GM08714 (cell line): ENCODE measurements around the gene SLC36A2.
"Not testable (repeated sequence)": the region's sequence is repeated elsewhere in the genome, so short reads cannot be mapped to it uniquely, and the experiment has no call there.

Experiments used
- H3K4me3 ChIP-seq: fragments of 200-500 bp; sonication (Bioruptor generic); 2 replicates; pipeline ENCODE4 v1.5.1; 2014; ENCODE audit warnings: mild to moderate bottlenecking, low read length, inconsistent platforms
- ZNF274 ChIP-seq: IDR thresholded peaks from 2 replicates; pipeline ENCODE4 v1.6.1; 2012; ENCODE audit warnings: mild to moderate bottlenecking, low read depth, low read length

The SLC36A2 gene

DNA sequence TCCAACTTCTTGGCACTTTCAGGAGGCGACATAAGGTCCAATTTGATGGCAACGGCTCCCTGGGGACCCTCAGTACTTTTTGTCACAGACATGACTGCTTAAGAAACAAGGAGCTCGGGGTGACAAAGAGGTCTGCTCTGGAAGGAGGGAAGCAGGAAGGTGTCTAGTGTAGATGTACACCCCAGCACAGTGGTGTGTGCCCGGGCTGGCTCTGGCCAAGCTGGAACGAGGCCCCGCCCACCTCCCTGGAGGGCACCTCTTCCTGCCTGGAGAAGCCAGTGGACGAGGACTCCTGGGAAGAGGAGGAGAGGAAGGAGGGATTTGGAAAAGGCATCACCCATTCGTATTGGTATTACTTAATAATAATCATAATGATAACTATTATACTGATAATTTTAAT lies at the start of gene SLC36A2:
SLC36A2 (minus strand) TSS at position 191 of the 400 bp plus-strand sequence; CDS start at position 92, 99 bp downstream.
- no peak for TF ChIP-seq ZNF274
- no peak within 1 kb of the TSS for H3K4me3 ChIP-seq

DNA sequence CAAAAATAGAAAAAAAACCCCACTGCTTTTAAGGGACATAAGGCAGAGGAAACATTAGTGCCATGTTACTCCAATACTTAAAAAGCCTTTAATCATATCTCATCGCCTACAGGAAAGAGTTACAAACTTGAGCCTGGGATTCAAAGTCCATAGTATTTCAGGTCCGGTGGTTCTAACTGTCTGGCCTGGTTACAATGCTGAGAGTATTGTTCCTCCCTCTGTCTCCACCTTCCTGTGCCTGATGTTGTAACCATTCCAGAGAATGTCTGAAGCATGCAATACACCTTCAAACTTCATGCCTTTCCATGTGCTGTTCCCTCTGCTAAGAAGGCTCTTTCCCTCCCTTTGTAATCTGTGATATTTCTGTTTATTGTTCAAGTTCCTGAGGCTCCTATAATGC lies 41.6 kb upstream of the SLC36A2 start:
- TF ChIP-seq ZNF274, result no peak
- H3K4me3 ChIP-seq, result no peak overlapping the region

DNA sequence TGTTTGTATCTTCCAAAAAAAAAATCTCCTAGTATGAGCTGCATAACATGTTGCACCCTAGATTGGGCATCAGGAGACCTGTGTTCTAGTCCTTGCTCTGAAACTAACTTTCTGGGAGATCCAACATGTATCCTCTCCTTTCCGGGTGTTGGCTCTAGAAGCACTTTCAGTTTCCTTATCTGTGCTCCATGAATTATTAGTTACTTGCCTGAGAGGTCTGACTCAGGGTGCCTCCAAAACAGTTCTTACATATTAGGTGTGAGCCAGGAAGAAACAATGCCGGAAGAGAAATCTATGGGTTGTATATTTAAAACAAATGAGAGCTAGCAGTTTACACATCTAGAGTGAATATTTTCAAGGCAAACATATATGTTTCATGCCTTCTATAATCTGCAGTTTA lies 36.7 kb upstream of the SLC36A2 start:
- no peak overlapping the region for H3K4me3 ChIP-seq
- no peak for TF ChIP-seq ZNF274

DNA sequence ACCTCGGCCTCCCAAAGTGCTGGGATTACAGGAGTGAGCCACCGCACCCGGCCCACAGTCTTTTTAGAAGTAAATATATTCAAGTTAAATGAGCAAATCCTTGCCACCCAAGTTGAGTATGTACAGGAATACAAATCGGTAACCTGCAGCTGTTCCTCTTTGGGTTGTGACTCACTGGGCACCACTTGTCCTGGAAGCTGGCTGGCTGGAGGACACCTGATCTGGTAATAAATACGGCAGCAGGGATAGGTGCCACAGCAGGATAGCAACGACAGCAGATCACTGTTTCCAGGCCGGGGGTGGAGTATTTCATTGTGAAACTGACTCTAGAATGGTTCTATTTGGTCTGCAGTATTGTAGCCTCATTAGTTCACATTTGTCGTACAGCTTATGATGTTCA lies 35.7 kb upstream of the SLC36A2 start:
- no peak overlapping the region for H3K4me3 ChIP-seq
- TF ChIP-seq ZNF274, result no peak

DNA sequence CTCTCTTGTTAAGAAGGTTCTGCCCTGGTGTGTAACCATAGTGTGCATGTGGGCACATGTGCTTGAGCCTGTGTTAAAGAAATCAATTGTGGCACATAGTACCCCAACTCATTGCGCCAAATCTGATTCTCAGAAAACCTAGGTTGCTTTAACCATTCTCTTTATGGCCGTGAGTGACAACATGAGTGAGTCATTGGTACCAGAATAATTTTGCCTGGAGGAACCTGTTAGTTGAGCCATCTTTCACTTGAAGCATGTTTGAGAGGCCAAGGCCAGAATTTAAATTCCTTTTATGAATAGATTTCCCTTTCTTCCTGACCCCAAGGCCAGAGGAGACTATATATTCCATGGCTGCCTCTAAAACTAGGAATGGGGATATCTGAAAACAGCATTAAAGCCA lies 35.2 kb upstream of the SLC36A2 start:
- TF ChIP-seq ZNF274, result no peak
- no peak overlapping the region for H3K4me3 ChIP-seq

DNA sequence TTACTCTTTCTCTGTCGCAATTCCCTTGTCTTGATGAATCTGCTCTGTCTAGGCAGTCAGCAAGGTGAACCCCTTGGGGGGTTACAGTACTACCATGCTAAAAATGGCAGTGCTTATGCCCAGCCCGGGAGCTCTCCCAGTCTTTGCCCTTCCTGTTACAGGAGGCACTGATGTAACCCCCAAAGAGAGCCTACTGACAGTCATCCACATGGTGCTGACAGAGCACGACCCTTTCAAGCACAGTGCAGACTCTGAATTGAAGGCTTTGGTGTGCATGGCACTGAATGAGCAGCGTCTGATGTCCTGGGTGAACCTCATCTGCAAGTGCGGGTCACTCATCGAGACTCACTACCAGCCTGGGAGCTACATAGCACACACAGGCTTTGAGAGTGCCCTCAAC lies 34.5 kb upstream of the SLC36A2 start:
- no peak overlapping the region for H3K4me3 ChIP-seq

DNA sequence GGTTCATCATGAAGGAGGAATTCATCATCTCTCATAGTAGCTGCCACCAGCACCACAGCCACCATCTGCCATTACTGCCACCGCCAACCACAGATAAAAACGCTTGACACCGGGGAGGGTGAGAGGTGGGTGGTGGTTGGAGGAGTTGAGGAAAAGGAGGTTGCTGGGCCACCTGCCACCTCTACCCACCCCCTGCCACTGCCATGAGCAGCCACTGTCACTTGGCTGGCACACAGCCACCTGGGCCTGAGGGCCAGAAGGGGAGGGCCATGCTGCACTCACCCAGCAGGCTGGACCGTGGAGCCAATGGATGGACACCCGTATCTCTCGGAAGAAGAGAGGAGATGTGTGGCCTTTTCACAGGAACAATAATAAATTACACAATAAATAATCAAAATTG lies 31.3 kb upstream of the SLC36A2 start:
- H3K4me3 ChIP-seq, result no peak overlapping the region
- no peak for TF ChIP-seq ZNF274

More for the DNA sequence above, 34.5 kb upstream of the SLC36A2 start:
- no peak for TF ChIP-seq ZNF274

DNA sequence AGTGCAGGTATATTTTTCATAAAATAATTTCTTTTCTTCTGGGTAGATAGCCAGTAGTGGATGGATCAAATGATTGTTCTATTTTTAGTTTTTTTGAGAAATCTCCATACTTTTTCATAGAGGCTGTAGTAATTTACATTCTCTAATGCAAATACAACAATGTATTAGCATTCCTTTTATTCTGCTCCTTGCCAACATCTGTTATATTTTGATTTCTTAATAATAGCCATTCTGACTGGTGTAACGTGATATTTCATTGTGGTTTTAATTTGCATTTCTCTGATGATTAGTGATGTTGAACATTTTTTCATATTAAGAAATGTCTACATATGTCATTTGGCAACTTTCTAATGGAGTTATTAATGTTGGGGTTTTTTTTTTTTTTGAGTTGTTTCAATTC lies 27.2 kb upstream of the SLC36A2 start:
- TF ChIP-seq ZNF274, result no peak
- H3K4me3 ChIP-seq, result no peak overlapping the region

DNA sequence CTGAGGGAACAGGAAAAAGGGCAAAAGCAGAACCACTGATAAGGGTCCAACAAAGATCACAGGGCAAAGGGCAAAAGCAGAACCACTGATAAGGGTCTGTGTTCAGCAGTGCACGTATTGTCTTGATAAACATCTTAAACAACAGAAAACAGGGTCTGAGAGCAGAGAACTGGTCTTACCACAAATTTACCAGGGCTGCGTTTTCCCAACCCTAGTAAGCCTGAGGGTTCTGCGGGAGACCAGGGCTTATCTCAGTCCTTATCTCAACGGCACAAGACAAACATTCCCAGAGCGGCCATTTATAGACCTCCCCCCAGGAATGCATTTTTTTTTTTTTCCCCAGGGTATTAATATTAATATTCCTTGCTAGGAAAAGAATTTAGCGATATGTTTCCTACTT lies 19.7 kb upstream of the SLC36A2 start:
- H3K4me3 ChIP-seq, result not testable (repeated sequence)

DNA sequence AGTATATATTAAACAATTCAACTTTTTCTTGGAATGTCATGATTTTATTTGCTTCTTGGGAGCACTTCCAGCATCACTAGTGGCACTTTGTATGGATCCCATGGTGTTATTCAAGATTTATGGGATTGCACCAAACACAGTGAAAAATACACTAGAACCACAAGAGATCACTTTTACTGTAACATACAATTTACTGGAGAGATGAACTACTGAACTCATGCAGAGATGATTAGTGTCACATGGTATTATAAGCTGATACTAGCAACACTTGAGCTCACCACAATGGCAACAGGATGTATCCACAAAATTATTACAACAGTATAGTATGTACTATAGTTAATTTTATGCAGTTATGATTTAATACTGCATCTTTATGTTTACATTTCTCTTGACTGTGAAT lies 16.3 kb upstream of the SLC36A2 start:
- no peak overlapping the region for H3K4me3 ChIP-seq
- no peak for TF ChIP-seq ZNF274

DNA sequence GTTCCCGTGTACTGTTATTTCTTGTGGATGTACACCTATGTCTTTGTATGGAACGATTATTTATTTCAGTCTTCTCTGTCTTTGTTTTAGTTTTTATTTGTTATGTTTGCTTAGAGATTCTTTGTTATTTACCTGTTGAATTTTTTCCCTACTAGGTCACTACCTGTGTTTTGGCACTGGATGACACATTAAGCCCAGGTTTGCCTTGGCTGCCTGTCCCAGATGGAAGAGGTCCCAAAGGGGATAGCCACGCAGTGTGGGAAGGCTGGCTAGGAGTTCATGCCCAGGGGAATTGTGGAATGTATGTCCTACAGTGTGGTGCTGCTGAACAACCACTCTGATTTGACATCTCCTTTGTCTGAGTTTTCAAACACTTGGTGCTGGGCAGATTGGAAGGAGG lies 15.6 kb upstream of the SLC36A2 start:
- TF ChIP-seq ZNF274, result no peak

DNA sequence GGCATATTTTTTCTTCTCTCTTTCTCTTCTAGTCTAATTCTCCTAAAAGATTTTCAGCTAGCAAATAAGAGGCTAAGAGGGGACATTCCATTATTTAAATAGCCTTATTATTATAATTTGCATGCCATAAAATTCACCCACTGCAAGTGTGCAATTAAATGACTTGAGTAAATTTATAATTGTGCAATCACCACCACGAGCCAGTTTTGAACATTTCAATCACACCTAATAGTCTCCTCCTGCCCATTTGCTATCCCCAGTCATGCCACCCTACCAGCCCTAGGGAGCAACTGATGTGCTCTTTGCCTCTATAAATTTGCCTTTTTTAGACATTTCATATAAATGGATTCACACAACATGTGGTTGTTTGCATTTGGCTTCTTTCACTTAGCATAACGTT lies 12.0 kb upstream of the SLC36A2 start:
- H3K4me3 ChIP-seq, result no peak overlapping the region
- TF ChIP-seq ZNF274, result no peak

More for the DNA sequence above, 15.6 kb upstream of the SLC36A2 start:
- no peak overlapping the region for H3K4me3 ChIP-seq

DNA sequence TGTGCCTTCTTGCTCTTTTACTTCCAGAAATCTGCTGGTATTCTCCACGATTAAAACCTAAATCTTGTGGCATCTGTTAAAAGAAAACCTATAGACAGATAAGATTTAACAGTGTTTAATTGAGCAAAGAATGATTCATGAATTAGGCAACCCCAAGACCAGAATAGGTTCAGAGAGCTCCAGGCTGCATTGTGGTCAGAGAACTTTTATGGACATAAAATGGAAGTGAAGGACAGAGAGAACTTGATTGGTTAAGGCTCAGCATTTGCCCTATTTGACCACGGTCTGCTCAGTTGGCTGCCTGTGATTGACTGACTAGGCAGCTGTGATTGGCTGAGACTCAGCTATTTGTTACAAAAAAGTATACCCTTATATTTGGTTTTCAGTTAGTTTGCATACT lies 10.4 kb upstream of the SLC36A2 start:
- no peak overlapping the region for H3K4me3 ChIP-seq
- no peak for TF ChIP-seq ZNF274

DNA sequence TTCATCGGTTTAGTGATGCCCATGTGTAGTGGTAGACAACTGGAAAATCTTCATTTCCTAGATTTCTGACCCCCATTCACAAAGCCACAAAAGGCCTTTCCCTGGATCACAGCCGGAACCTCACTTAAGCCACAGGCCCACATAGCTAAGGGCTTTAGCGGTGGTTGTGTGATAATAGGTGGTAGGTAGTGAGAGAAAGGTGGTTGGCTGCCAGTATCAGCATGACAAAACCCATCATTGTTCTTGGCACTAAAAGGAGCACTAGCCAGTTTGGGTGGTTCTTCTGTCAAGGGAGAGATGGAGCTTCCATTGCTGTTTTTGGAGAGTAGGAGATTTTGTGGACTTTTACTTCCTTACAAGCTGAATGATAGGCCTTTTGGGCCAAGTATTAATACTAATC lies 9.7 kb upstream of the SLC36A2 start:
- TF ChIP-seq ZNF274, result no peak
- no peak overlapping the region for H3K4me3 ChIP-seq

DNA sequence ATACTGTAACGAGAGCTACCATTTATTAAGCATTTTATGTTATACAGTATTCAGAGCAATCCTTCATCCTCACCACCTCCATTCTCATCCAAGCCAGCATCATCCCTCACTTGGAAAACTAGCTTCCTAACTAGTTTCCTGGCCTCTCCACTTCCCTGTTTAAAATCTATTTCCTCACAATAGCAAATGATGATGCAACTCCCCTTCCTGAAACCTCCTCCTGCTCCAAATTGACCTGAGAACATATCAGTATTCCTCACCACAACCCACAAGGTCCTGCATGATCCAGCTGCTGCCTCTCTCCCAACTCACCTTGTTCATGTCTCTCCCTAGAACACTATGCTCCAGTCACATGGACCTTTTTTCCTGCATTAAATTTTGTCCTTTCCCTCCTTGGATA lies 4.3 kb upstream of the SLC36A2 start:
- TF ChIP-seq ZNF274, result no peak

DNA sequence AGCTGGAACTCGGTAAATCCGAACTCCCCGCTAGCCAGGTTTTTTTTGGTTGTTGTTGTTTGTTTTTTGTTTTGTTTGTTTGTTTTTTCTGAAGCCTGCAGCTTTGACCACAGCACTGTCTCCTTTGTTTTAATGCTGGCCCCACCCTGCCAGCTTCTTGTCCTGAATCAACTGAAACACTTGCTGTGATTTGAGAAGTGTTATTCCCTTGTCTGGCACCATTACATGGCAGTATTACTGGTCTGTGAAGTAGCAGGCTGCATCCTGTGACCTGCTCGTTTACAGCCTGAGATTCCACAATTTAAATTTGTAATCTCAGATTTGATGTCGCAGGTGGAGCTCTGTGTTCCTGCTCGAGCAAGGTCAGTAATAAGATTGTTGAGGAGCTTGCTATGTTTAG lies 1.4 kb upstream of the SLC36A2 start:
- no peak for TF ChIP-seq ZNF274
- no peak overlapping the region for H3K4me3 ChIP-seq

More for the DNA sequence above, 4.3 kb upstream of the SLC36A2 start:
- no peak overlapping the region for H3K4me3 ChIP-seq

DNA sequence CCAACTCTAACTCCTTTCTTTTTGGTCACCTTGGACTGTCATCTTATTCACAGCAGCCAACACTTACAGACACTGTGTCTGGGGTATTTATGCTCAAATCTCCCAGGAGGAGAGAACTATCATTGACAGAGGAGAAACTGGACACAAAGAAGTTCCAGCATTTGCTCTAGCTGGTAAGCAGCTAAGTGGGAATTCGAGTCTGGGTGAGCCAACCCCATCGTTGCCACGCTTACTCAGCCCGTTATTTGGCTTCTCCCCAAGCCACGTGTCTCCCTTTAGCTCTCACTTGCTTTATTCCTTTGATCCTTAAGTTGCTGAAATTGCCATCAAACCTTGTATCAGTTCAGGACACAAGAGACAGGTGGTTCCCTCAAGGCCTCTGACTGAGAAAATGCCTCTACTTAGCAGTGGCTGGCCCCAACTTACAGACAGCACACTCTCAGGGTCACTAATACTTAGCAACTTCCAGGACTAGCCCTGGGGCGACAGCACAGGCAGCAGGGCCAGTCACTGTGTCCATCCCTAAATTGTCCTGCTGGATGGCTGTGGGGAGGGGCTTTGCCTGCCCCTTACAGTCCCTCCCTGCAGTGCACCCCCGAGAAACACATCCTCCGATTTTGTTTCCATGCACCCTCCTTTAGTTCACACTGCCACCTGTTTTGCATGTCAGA lies 1.4 kb downstream of the SLC36A2 start:
- TF ChIP-seq ZNF274, result no peak
- H3K4me3 ChIP-seq, result no peak overlapping the region
